Heart right ventricle (tissue), 16 donors: ENCODE results near the gene PSMA6. TPM values are rescaled to one million over a fixed set of nuclear protein-coding genes. Genes with fewer than 3 reads are reported as not detected.
A peak's percentile ranks its signal among the peaks of the same experiment; 100 is the strongest.

Experiments used
- ATAC-seq, 8 donors: fragments of 200-7000 bp; cut with Tn5 transposase; one replicate each; pipeline ENCODE4 v1.9.1; 2020; ENCODE audit warnings: mild to moderate bottlenecking in 8 of 8, moderate library complexity in 8 of 8, moderate number of reproducible peaks in 1 of 8
- DNase-seq, 2 donors: peaks; one replicate each; pipeline ENCODE4 v3.0.0-alpha.2; 2020
- H3K27ac ChIP-seq, 10 donors: fragments of 200-600 bp; sonication (generic) in 2 of 10; one replicate each; pipeline versions ENCODE4 v1.5.0 to v1.8.0; 2020 to 2022; ENCODE audit warnings: mild to moderate bottlenecking in 3 of 10
- H3K27me3 ChIP-seq, 7 donors: fragments of 200-600 bp; one replicate each; pipeline ENCODE4 v1.8.0; 2021 to 2022; ENCODE audit warnings: mild to moderate bottlenecking in 2 of 7
- H3K36me3 ChIP-seq, 9 donors: fragments of 200-600 bp; sonication (generic) in 1 of 9; one replicate each; pipeline versions ENCODE4 v1.5.0 to v1.8.0; 2020 to 2022; ENCODE audit warnings: mild to moderate bottlenecking in 2 of 9
- H3K4me1 ChIP-seq, 9 donors: fragments of 200-600 bp; sonication (generic) in 1 of 9; one replicate each; pipeline versions ENCODE4 v1.5.0 to v1.8.0; 2020 to 2022; ENCODE audit warnings: mild to moderate bottlenecking in 4 of 9
- H3K4me3 ChIP-seq, 10 donors: fragments of 200-600 bp; sonication (generic) in 2 of 10; one replicate each; pipeline versions ENCODE4 v1.5.0 to v1.8.0; 2020 to 2022; ENCODE audit warnings: mild to moderate bottlenecking in 7 of 10, moderate library complexity in 2 of 10
- H3K9me3 ChIP-seq, 11 donors: fragments of 200-600 bp in 10 of 11; sonication (generic) in 2 of 11; one replicate each; pipeline versions ENCODE4 v1.5.0 to v1.8.0; 2013 to 2022; ENCODE audit warnings: mild to moderate bottlenecking in 2 of 11, control low read depth in 1 of 11, moderate library complexity in 1 of 11
- WGBS, 2 donors: extraction: QIAGEN DNeasy Blood & Tissue Kit; methylation state at CpG; one replicate each; pipeline ENCODE4 v1.1.7; 2013; ENCODE audit warnings: inconsistent platforms in 1 of 2; 5-methylcytosine and 5-hydroxymethylcytosine counted together
- intact Hi-C, 10 donors: fragments of 100-400 bp; cut with DNase I; formaldehyde crosslinking; loops; one replicate each; pipeline versions ENCODE4 v1.11.1 to v1.14.2; 2022
- polyA plus RNA-seq, 2 donors: library from polyadenylated mRNA; stranded (reverse); fragments of 200-250 nt; gene quantifications; one replicate each; pipeline ENCODE4 v1.2.3, GENCODE V29; 2013
- total RNA-seq, 10 donors: library from RNA; stranded (reverse); fragmentation: NEBNext Ultra II Directional in 3 of 10; extraction: Animal tissue kit (Norgen Biotek cat#: 25700) in 3 of 10; gene quantifications; one replicate each; pipeline versions ENCODE4 v1.2.1 to v1.2.4, GENCODE V29; 2021 to 2023
- TF ChIP-seq, protein P1 (sequence below), 9 donors: fragments of 200-600 bp; sonication (generic) in 2 of 9; IDR thresholded peaks; one replicate each; pipeline versions ENCODE4 v1.5.0 to v1.8.0; 2021 to 2022; ENCODE audit warnings: antibody characterized with exemption in 9 of 9, mild to moderate bottlenecking in 5 of 9, moderate library complexity in 1 of 9
- donor health status: Arrhythmogenic right ventricular cardiomyopathy.
- donor health status: ischemic (EF 13 %, LVEDD 7.1; RV severe dilation, severe dysfunction).
- donor health status: healthy with polysubstance abuse.
- donor health status: DM: no; HTN: yes; CAD: no.
- donor health status: DM: no; HTN: no; CAD: no.
- donor health status: ischemic (EF 25% LVEDD 6.9; RV normal size, moderate dysfunction).
- donor health status: ischemic (EF 25% LVEDD 5.7; RV mildly dilated, moderate dysfunction).
- donor health status: healthy.
- donor health status: DM: yes; HTN: yes; CAD: no.
- donor health status: Ischemic cardiomyopathy.
- donor health status: ischemic (EF 35%, LVEDD 5.7; RV mildly dilated, moderate dysfunction).
- donor health status: nonischemic (EF 11% LVEDD 7.7; RV severe dilation, severe dysfunction).
- donor health status: DM: yes; HTN: yes; CAD: no.
- donor health status: PGD.
- donor health status: ischemic (EF 29% LVEDD 5.4; RV normal size, mild dysfunction).
- donor health status: nonischemic (EF 23%, LVEDD 6.1; RV moderate dilation, normal function).

PSMA6 gene
- total and polyA plus RNA-seq, 12 donors: 92.3 to 233 (median 166) TPM

DNA sequence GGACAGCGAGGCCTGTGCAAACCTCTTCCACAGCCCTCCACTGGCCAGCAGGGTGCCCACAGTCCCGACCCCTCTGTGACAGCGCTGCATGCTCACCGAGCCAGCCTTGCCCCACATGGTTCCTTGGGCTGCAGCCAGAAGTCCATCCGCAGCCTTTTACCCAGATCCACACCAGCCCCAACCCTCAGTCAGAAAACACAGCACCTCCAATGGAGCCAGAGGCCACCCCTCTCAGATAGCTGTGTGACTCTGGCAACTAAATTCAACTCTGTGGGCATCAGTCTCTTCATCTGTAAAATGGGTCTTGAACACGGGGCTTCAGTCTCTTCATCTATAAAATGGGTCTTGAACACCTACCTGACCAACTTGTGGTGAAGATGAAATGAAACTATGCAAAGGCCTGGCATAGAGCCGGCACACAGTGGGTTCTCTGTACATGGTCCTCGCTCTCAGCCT, 74.4 kb downstream of the PSMA6 start:
- DNase-seq (no peak), ATAC-seq (no peak)
- WGBS, 2 donors: 87 to 89% methylated on average over 8 of the region's 8 CpGs
- H3K27ac ChIP-seq: peak overlapping the region in 2 of 10 donors; percentile 71 to 87
- no peaks in the 10 kb centered on the region for H3K36me3 ChIP-seq
- H3K27me3 ChIP-seq: no peaks in the 10 kb centered on the region
- H3K4me1 ChIP-seq: peaks cover 4 to 77% (median 33%) of the 10 kb centered on the region in 9 donors
- no peak overlapping the region for H3K4me3 ChIP-seq
- intact Hi-C loops: no loop called here
- H3K9me3 ChIP-seq: peaks cover 0 to 13% (median 0%) of the 10 kb centered on the region in 11 donors
- TF ChIP-seq, protein P1, sequence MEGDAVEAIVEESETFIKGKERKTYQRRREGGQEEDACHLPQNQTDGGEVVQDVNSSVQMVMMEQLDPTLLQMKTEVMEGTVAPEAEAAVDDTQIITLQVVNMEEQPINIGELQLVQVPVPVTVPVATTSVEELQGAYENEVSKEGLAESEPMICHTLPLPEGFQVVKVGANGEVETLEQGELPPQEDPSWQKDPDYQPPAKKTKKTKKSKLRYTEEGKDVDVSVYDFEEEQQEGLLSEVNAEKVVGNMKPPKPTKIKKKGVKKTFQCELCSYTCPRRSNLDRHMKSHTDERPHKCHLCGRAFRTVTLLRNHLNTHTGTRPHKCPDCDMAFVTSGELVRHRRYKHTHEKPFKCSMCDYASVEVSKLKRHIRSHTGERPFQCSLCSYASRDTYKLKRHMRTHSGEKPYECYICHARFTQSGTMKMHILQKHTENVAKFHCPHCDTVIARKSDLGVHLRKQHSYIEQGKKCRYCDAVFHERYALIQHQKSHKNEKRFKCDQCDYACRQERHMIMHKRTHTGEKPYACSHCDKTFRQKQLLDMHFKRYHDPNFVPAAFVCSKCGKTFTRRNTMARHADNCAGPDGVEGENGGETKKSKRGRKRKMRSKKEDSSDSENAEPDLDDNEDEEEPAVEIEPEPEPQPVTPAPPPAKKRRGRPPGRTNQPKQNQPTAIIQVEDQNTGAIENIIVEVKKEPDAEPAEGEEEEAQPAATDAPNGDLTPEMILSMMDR (IDR thresholded peaks at IDR 0.05): no peak

DNA sequence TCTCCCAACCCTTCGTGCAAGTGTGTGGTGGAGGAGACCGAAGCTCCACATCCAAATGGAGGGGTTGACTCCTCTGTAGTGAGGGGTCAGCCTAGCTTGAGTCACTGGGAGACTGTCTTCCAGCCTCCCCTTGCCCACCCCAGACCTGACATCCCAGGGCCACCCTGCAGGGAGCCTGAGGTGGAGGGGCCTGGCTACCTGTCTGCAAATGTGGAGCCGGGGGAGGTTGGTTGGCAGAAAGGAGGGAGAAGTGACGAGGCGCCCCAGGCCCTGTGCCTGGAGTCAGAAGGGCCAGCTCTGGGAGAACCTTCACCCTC, 74.8 kb downstream of the PSMA6 start:
- intact Hi-C loops: no loop called here
- Histone ChIP-seq H3K4me1 (peaks cover 4 to 75% (median 33%) of the 10 kb centered on the region in 9 donors), H3K9me3 (peaks cover 0 to 16% (median 0%) of the 10 kb centered on the region in 11 donors), H3K27ac (peak overlapping the region in 1 of 10 donors; percentile 87), H3K36me3 (no peaks in the 10 kb centered on the region), H3K4me3 (no peak overlapping the region), H3K27me3 (no peaks in the 10 kb centered on the region)
- DNase-seq (no peak), ATAC-seq (no peak)
- TF ChIP-seq, protein P1 (IDR thresholded peaks at IDR 0.05): no peak
- WGBS, 2 donors: 96 to 99% methylated on average over 5 of the region's 5 CpGs

Other genes starting within 250 kb of the PSMA6 start
- gene FAM177A1, start 246.1 kb upstream of the PSMA6 start, total RNA-seq: 100 to 1,000 TPM in 6 of 10 donors, 10 to 100 TPM in 4; 68.1 to 122 (median 104) TPM
- 10 to 100 TPM; 45.9 to 76.3 TPM for gene FAM177A1, start 246.1 kb upstream of the PSMA6 start, polyA plus RNA-seq
- 10 to 100 TPM; 25.8 to 36.3 (median 27.9) TPM for gene PPP2R3C, start 170.4 kb upstream of the PSMA6 start, total RNA-seq
- 10 to 100 TPM; 25.5 to 28.6 TPM for gene PPP2R3C, start 170.4 kb upstream of the PSMA6 start, polyA plus RNA-seq
- 10 to 100 TPM; 17.6 to 25.4 (median 20.9) TPM for gene PRORP, start 169.8 kb upstream of the PSMA6 start, total RNA-seq
- 10 to 100 TPM in 1 of 2 donors, 1 to 10 TPM in 1; 3.9 to 16.7 TPM for gene PRORP, start 169.8 kb upstream of the PSMA6 start, polyA plus RNA-seq
- 10 to 100 TPM; 41.0 to 98.5 (median 58.7) TPM for gene NFKBIA, start 112.4 kb downstream of the PSMA6 start, total RNA-seq
- gene NFKBIA, start 112.4 kb downstream of the PSMA6 start, polyA plus RNA-seq: 10 to 100 TPM; 73.7 to 88.4 TPM
- not detected for gene INSM2, start 241.8 kb downstream of the PSMA6 start, total RNA-seq
- not detected for gene INSM2, start 241.8 kb downstream of the PSMA6 start, polyA plus RNA-seq